Measurements from ENCODE around the gene ERAP2. TPM values are rescaled to one million over a fixed set of nuclear protein-coding genes. Genes with fewer than 3 reads are reported as not detected.

The ERAP2 gene
- total and polyA plus RNA-seq, 2 of the 13 experiments (the other 11 are each of a cell fraction or from before 2014, with no cell fraction given): 12.8 to 16.6 TPM

DNA sequence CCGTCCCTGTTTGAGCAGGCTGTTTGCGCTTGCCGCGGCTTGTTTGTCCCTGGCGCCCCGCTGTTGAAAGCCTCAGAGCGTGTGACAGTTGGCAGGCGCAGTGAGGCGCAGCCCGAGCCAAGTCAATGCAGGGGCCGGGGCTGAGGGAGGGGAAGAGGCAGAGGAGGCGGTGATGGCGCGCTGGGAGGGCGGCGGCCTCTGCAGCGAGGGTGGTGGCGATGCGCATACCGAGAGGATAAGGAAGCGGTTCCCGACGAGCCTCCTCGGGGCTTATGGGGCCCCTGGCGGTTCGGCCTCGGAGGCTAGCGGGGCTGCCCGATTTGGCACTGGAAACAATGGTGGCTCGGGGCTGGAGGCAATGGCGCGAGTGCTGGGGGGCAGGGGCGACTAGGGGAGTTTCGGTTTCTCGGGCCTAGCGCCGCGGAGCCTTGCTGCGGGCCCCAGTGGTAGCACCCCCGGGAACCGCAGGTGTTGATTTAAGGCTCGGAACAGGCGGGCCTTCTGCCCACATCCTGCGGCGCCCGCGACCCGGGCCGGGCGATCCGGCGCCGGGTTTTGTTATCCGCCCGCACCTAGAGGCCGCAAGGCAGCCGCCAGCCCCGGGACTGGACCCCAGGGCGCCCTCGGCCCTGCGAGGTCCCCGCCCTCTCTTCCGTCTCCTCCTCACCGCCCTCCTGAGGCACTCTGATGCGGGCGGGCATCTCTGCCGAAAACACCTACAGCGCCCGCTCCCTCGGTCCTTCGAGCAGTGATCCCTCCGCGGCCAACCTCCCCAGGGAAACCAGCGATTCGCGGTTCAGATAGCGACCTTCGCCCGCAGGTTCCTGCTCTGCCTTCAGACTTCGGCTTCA lies 58.6 kb downstream of the ERAP2 start (continued):
- no peak for TF ChIP-seq ZNF484 (CRISPR knock-in tag; IDR thresholded peaks at IDR 0.05; ENCODE audit: borderline replicate concordance, low read depth)
- TF ChIP-seq, protein P1, sequence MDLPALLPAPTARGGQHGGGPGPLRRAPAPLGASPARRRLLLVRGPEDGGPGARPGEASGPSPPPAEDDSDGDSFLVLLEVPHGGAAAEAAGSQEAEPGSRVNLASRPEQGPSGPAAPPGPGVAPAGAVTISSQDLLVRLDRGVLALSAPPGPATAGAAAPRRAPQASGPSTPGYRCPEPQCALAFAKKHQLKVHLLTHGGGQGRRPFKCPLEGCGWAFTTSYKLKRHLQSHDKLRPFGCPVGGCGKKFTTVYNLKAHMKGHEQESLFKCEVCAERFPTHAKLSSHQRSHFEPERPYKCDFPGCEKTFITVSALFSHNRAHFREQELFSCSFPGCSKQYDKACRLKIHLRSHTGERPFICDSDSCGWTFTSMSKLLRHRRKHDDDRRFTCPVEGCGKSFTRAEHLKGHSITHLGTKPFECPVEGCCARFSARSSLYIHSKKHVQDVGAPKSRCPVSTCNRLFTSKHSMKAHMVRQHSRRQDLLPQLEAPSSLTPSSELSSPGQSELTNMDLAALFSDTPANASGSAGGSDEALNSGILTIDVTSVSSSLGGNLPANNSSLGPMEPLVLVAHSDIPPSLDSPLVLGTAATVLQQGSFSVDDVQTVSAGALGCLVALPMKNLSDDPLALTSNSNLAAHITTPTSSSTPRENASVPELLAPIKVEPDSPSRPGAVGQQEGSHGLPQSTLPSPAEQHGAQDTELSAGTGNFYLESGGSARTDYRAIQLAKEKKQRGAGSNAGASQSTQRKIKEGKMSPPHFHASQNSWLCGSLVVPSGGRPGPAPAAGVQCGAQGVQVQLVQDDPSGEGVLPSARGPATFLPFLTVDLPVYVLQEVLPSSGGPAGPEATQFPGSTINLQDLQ (CRISPR knock-in tag; IDR thresholded peaks at IDR 0.05): peak; percentile 76; the same call in 1 of the 2 replicates
- TF ChIP-seq, protein P2, sequence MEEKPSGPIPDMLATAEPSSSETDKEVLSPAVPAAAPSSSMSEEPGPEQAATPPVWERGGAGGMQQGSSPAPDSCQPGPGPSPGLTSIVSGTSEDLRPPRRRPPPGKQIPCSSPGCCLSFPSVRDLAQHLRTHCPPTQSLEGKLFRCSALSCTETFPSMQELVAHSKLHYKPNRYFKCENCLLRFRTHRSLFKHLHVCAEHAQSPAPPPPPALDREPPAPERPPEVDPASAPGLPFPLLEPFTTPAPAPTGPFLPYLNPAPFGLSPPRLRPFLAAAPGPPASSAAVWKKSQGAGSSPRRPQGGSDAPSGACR (CRISPR knock-in tag; IDR thresholded peaks at IDR 0.05): peak; percentile 32; the same call in 1 of the 2 replicates
- no peak; the same call in 1 of the 2 replicates for TF ChIP-seq NFKB2 (CRISPR knock-in tag; IDR thresholded peaks at IDR 0.05; ENCODE audit: borderline replicate concordance)
- peak; percentile 72; the same call in 1 of the 2 replicates for TF ChIP-seq ZC3H4 (CRISPR knock-in tag; IDR thresholded peaks at IDR 0.05; ENCODE audit: borderline replicate concordance)
- no peak for TF ChIP-seq SYNCRIP (IDR thresholded peaks at IDR 0.05; ENCODE audit: insufficient read depth, low read depth, low read length)
- peak; percentile 67; the same call in 1 of the 2 replicates for TF ChIP-seq ZNF329 (CRISPR knock-in tag; IDR thresholded peaks at IDR 0.05; ENCODE audit: low read depth)
- peak; percentile 66; the same call in 1 of the 2 replicates for TF ChIP-seq TBX3 (IDR thresholded peaks at IDR 0.05; ENCODE audit: borderline replicate concordance)
- TF ChIP-seq, protein P3, sequence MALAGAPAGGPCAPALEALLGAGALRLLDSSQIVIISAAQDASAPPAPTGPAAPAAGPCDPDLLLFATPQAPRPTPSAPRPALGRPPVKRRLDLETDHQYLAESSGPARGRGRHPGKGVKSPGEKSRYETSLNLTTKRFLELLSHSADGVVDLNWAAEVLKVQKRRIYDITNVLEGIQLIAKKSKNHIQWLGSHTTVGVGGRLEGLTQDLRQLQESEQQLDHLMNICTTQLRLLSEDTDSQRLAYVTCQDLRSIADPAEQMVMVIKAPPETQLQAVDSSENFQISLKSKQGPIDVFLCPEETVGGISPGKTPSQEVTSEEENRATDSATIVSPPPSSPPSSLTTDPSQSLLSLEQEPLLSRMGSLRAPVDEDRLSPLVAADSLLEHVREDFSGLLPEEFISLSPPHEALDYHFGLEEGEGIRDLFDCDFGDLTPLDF (CRISPR knock-in tag; IDR thresholded peaks at IDR 0.05): peak; percentile 79
- no peak for TF ChIP-seq EZH2 (conservative IDR thresholded peaks at IDR 0.05; ENCODE audit: low read depth, low read length)
- TF ChIP-seq U2AF1 (optimal IDR thresholded peaks at IDR 0.05; ENCODE audit: low read depth, low read length): no peak
- TF ChIP-seq KMT2B (CRISPR knock-in tag; IDR thresholded peaks at IDR 0.05): peak; percentile 84
- TF ChIP-seq, protein P4, sequence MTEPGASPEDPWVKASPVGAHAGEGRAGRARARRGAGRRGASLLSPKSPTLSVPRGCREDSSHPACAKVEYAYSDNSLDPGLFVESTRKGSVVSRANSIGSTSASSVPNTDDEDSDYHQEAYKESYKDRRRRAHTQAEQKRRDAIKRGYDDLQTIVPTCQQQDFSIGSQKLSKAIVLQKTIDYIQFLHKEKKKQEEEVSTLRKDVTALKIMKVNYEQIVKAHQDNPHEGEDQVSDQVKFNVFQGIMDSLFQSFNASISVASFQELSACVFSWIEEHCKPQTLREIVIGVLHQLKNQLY (CRISPR knock-in tag; IDR thresholded peaks at IDR 0.05): no peak
- TF ChIP-seq, protein P5, sequence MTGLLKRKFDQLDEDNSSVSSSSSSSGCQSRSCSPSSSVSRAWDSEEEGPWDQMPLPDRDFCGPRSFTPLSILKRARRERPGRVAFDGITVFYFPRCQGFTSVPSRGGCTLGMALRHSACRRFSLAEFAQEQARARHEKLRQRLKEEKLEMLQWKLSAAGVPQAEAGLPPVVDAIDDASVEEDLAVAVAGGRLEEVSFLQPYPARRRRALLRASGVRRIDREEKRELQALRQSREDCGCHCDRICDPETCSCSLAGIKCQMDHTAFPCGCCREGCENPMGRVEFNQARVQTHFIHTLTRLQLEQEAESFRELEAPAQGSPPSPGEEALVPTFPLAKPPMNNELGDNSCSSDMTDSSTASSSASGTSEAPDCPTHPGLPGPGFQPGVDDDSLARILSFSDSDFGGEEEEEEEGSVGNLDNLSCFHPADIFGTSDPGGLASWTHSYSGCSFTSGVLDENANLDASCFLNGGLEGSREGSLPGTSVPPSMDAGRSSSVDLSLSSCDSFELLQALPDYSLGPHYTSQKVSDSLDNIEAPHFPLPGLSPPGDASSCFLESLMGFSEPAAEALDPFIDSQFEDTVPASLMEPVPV (CRISPR knock-in tag; IDR thresholded peaks at IDR 0.05): peak; percentile 78
- TF ChIP-seq ETV6 (CRISPR knock-in tag; conservative IDR thresholded peaks at IDR 0.05): peak; percentile 75; the same call in 1 of the 2 replicates
- TF ChIP-seq ZNF720 (CRISPR knock-in tag; IDR thresholded peaks at IDR 0.05): no peak
- no peak; the same call in 1 of the 2 replicates for TF ChIP-seq KDM3A (CRISPR knock-in tag; IDR thresholded peaks at IDR 0.05; ENCODE audit: low read depth)
- peak; percentile 72; the same call in 1 of the 2 replicates for TF ChIP-seq ZNF354B (CRISPR knock-in tag; IDR thresholded peaks at IDR 0.05)
- TF ChIP-seq ZNF20 (CRISPR knock-in tag; IDR thresholded peaks at IDR 0.05): no peak
- no peak for TF ChIP-seq ARNT (IDR thresholded peaks at IDR 0.05)
- no peak for TF ChIP-seq ZKSCAN1 (IDR thresholded peaks at IDR 0.05; ENCODE audit: low read length)

All from HepG2 (cell line).